Stimulated activated effector memory CD8-positive, alpha-beta T cell treated with anti-CD3 and anti-CD28 coated beads, Interleukin-12 subunit alpha, Interleukin-12 subunit beta, amount 100 ng/mL, for 72 hours (primary cell): ENCODE data around the gene RNPEPL1.

ENCODE experiments used
- ATAC-seq: fragments of 150-1000 bp; cut with Tn5 transposase; 2 replicates; pipeline ENCODE4 v1.10.0; 2021
- DNase-seq, 2 donors: peaks; one replicate each; pipeline ENCODE4 v3.0.0; 2021 to 2022; ENCODE audit warnings: low spot score in 2 of 2
- H3K27ac Mint-ChIP-seq: one replicate; pipeline ENCODE4 v1.8.0; 2022; ENCODE audit warnings: mild to moderate bottlenecking, mixed read lengths
- H3K36me3 Mint-ChIP-seq: one replicate; pipeline ENCODE4 v1.8.0; 2022; ENCODE audit warnings: mild to moderate bottlenecking, mixed read lengths
- H3K4me1 Mint-ChIP-seq: one replicate; pipeline ENCODE4 v1.8.0; 2022; ENCODE audit warnings: mixed read lengths
- H3K4me3 Mint-ChIP-seq: one replicate; pipeline ENCODE4 v1.8.0; 2022; ENCODE audit warnings: mild to moderate bottlenecking, mixed read lengths
- H3K9me3 Mint-ChIP-seq: one replicate; pipeline ENCODE4 v1.8.0; 2022; ENCODE audit warnings: mixed read lengths

RNPEPL1 gene

DNA sequence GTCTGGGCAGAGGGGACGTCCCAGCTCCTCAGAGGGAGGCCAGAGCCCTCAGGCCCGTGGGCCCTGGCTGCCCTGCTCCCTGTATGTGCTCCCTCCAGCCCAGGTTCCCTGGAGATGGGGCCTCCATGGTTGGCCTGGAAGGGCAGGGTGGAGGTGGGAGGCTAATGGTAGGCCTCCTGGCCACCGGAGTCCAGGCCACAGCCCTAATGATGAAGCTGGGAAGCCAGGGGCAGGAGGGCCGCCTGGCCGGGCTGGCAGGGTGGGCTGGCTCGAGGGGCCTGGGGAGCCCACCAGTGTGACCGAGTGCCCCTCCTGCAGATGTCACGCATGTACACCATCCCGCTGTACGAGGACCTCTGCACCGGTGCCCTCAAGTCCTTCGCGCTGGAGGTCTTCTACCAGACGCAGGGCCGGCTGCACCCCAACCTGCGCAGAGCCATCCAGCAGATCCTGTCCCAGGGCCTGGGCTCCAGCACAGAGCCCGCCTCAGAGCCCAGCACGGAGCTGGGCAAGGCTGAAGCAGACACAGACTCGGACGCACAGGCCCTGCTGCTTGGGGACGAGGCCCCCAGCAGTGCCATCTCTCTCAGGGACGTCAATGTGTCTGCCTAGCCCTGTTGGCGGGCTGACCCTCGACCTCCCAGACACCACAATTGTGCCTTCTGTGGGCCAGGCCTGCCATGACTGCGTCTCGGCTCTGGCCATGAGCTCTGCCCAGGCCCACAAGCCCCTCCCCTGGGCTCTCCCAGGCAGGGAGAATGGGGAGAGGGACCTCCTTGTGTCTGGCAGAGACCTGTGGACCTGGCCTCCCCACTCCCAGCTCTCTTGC, 9.2 kb downstream of the RNPEPL1 start:
- DNase-seq (no peak), ATAC-seq (no peak)
- peaks cover 15% of the 10 kb centered on the region for H3K36me3 Mint-ChIP-seq
- peak overlapping the region; percentile 88 for H3K27ac Mint-ChIP-seq
- H3K4me3 Mint-ChIP-seq, result no peak overlapping the region
- H3K4me1 Mint-ChIP-seq, result peaks cover 36% of the 10 kb centered on the region
- H3K9me3 Mint-ChIP-seq, result no peaks in the 10 kb centered on the region

DNA sequence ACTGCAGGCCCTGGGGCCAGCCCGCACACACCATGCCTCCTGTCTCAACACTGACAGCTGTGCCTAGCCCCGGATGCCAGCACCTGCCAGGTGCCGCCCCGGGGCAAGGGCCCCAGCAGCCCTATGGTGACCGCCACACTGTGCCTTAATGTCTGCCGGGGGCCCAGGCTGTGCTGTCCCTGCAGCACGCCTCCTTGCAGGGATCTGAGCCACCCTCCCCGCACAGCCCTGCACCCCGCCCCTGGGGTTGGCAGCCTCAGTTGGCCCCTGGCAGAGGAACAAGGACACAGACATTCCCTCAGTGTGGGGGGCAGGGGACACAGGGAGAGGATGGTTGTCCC, 9.8 kb downstream of the RNPEPL1 start:
- no peak for ATAC-seq

DNA sequence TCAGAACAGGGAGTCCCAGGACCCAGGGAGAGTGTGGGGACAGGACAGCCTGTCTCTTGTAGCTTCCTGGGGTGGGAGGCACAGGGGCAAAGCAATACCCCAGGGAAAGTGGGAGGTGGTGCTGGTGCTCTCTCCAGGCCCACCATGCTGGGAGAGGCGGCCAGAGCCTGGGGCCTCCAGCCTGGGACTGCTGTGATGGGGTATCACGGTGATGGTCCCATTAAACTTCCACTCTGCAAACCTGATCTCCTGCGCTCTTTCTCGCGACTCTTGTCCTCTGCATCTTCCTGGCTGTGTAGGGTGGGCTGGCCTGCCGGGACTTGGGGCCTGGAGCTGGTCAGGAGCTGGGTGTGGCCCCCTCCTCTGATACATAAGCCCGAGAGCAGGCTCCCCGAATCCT, 10.2 kb downstream of the RNPEPL1 start:
- peak overlapping the region; percentile 88 for H3K27ac Mint-ChIP-seq
- DNase-seq (no peak), ATAC-seq (no peak)
- no peak overlapping the region for H3K4me3 Mint-ChIP-seq
- H3K9me3 Mint-ChIP-seq, result no peaks in the 10 kb centered on the region
- H3K36me3 Mint-ChIP-seq, result peaks cover 15% of the 10 kb centered on the region
- H3K4me1 Mint-ChIP-seq, result peaks cover 41% of the 10 kb centered on the region

More for the DNA sequence above, 9.8 kb downstream of the RNPEPL1 start:
- H3K4me1 Mint-ChIP-seq, result peaks cover 41% of the 10 kb centered on the region
- no peak overlapping the region for H3K4me3 Mint-ChIP-seq
- H3K9me3 Mint-ChIP-seq, result no peaks in the 10 kb centered on the region
- no peak for DNase-seq
- H3K27ac Mint-ChIP-seq, result peak overlapping the region; percentile 88
- peaks cover 15% of the 10 kb centered on the region for H3K36me3 Mint-ChIP-seq

DNA sequence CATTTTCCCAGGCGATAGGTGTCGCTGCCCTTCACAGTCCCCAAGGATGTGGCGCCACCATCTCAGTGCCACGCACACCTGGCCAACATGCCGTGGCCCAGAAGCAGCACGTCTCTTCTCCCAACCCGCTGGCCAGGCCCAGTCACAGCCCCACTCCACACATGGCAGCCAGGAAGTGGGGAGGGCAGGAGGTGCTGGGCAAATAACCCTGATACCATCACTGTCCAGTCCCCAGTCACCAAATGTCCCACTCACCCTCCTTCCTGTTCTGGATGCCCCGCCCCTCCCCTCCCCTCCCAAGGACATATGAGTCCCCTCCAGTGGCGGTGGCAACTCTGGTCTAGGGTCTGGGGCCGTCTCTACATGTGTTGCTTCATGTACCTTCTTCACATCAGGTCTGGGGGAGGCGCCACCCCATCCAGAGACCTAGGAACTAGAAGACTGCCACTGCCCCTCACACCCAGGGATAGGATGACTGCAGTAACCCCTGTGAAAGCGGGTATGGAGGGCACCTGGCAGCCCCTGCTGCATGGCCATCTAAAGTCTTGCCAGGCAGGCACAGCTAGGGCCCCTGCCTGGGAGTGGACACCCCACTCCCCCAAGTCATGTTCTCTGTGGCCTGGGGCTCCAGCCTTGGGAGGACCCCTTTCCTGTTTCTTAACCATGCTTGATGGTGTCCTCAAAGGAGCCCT, 10.9 kb downstream of the RNPEPL1 start:
- H3K4me3 Mint-ChIP-seq, result peak overlapping the region; percentile 47
- peak overlapping the region; percentile 88 for H3K27ac Mint-ChIP-seq
- peaks cover 15% of the 10 kb centered on the region for H3K36me3 Mint-ChIP-seq
- no peaks in the 10 kb centered on the region for H3K9me3 Mint-ChIP-seq
- peaks cover 41% of the 10 kb centered on the region for H3K4me1 Mint-ChIP-seq
- ATAC-seq, result no peak
- peak in 1 of 2 donors; percentile 74 for DNase-seq

GRCh38 chr2:240579771-240580614, 11.7 kb downstream of the RNPEPL1 start:
- Mint-ChIP-seq H3K27ac (peak overlapping the region; percentile 88), H3K36me3 (peaks cover 8% of the 10 kb centered on the region), H3K4me3 (peak overlapping the region; percentile 47), H3K4me1 (peaks cover 49% of the 10 kb centered on the region), H3K9me3 (no peaks in the 10 kb centered on the region)
- DNase-seq, result peak; percentile 60 to 83
- peak; percentile 91 for ATAC-seq

DNA sequence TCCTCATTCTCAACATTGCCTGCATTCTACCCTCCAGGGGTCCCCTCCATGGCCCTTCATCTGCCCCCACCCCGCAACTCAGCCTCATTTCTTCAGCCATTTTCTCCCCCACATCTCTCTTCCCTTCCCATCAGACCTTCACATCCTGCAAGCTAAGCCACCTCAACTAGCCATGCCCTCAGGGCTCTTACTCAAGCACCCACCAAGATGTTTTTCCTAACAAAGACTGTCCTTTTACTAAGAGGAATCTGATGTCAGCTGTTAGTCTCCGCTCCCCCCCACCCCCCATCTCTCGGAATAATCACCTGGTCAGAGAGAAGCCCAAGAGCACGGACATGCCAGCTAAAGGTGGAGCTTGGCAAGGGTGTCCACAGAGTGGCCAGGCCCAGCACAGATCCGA, 13.5 kb downstream of the RNPEPL1 start:
- H3K36me3 Mint-ChIP-seq, result peaks cover 13% of the 10 kb centered on the region
- H3K27ac Mint-ChIP-seq, result no peak overlapping the region
- peaks cover 50% of the 10 kb centered on the region for H3K4me1 Mint-ChIP-seq
- ATAC-seq (no peak), DNase-seq (no peak)
- no peaks in the 10 kb centered on the region for H3K9me3 Mint-ChIP-seq
- no peak overlapping the region for H3K4me3 Mint-ChIP-seq

DNA sequence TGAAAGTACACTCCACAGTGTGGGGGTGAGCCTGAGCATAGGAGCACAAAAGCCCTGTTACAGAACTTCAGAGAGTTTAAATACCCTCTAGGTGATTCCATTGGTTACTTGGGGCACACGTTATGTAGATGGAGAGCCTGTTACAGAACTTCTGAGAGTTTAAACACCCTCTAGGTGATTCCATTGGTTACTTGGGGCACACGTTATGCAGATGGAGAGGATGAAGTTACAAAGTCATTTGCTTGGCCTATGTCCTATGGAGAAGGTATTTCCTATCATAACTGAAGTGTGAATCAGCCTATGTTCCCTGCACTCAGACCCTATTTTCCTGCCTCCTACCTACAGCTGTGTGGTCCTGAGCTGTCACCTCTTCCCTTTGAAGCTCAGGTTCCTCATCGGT, 14.5 kb downstream of the RNPEPL1 start:
- Mint-ChIP-seq H3K36me3 (peaks cover 18% of the 10 kb centered on the region), H3K27ac (no peak overlapping the region), H3K4me3 (no peak overlapping the region), H3K9me3 (no peaks in the 10 kb centered on the region), H3K4me1 (peaks cover 54% of the 10 kb centered on the region)
- DNase-seq (no peak), ATAC-seq (no peak)

DNA sequence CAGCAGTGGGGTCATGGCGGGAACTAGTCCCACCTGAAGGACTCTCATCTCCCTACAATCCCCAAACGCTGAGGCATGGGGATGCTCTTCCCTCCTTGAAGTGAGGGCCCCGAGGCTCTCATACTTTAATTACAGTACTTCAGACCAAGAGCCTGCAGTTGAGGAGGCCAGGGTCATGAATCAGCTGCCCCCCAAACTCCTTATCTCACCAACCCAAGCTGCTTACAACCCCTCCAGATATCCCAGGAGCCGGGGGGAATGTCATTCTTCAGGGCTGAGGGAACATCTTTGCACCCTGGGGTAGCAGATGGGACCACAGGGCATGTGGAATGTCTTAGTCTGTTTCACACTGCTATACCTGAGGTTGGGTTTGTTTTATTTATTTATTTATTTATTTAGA, 15.5 kb downstream of the RNPEPL1 start:
- peaks cover 54% of the 10 kb centered on the region for H3K4me1 Mint-ChIP-seq
- H3K36me3 Mint-ChIP-seq, result peaks cover 23% of the 10 kb centered on the region
- ATAC-seq, result no peak
- no peak overlapping the region for H3K27ac Mint-ChIP-seq
- H3K4me3 Mint-ChIP-seq, result no peak overlapping the region
- H3K9me3 Mint-ChIP-seq, result no peaks in the 10 kb centered on the region
- no peak for DNase-seq

DNA sequence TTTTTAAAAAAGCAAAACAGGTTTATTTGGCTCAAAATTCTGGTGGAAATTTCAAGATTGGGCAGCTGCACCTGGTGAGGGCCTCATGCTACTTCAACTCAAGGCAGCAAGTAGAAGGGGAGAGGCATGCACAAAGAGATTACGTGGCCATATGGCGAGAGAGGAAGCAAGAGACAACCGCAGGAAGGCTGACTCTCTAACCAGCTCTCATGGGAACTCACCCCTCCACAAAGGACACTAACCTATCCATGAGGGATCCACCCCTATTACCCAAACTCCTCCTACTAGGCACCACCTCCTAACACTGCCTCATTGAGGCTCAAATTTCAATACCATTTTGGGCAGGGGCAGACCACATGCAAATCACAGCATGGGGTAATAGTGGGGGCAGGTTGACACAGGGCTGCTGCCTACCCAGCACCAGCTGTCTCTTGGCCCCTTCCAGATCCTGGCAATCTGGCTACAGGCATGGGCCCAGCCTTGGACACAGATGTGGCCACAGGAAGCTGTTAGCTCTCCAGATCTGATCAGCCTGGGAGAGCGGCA, 16.3 kb downstream of the RNPEPL1 start:
- peak overlapping the region; percentile 96 for H3K4me3 Mint-ChIP-seq
- no peak overlapping the region for H3K27ac Mint-ChIP-seq
- H3K9me3 Mint-ChIP-seq, result no peaks in the 10 kb centered on the region
- peaks cover 30% of the 10 kb centered on the region for H3K36me3 Mint-ChIP-seq
- peaks cover 54% of the 10 kb centered on the region for H3K4me1 Mint-ChIP-seq
- ATAC-seq, result no peak
- DNase-seq, result no peak

- DNase-seq, result no peak
- no peak for ATAC-seq
- H3K4me1 Mint-ChIP-seq, result peaks cover 50% of the 10 kb centered on the region
Observed at GRCh38 chr2:240585101-240585500, 16.8 kb downstream of the RNPEPL1 start.

DNA sequence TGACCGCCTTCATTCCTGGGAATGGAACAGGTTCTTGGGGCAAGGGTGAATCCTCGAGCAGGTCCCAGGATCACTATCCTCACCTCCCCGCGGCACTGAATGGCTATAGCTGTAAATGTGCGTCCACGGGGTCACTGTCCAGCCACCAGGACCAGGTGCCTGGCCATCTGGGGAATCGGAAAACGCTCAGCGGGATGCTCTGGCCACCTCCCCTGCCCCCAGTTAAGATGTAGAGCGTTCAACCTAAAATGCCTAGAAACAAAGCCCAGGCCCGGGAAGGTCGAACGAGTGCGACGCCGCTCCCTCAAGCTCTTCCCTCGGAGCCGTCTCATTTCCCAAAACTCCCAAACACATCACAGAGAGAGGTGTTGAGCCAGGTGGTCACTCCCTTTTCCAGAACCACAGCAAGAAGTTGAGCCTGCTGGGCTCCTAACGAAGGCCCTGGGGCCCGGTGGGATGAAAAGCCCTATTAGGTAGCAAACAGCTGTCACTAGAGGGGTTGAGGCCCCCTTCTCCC, 17.5 kb downstream of the RNPEPL1 start:
- no peak for ATAC-seq
- Mint-ChIP-seq H3K27ac (peak overlapping the region; percentile 92), H3K4me1 (peaks cover 44% of the 10 kb centered on the region), H3K4me3 (peak overlapping the region; percentile 96), H3K36me3 (peaks cover 32% of the 10 kb centered on the region), H3K9me3 (no peaks in the 10 kb centered on the region)
- DNase-seq, result no peak

More at GRCh38 chr2:240585101-240585500, 16.8 kb downstream of the RNPEPL1 start:
- peak overlapping the region; percentile 96 for H3K4me3 Mint-ChIP-seq
- H3K9me3 Mint-ChIP-seq, result no peaks in the 10 kb centered on the region
- no peak overlapping the region for H3K27ac Mint-ChIP-seq
- peaks cover 30% of the 10 kb centered on the region for H3K36me3 Mint-ChIP-seq

- H3K4me3 Mint-ChIP-seq, result peak within 1 kb of the TSS; percentile 96
Observed at GRCh38 chr2:240586198-240586918, 18.1 kb downstream of the RNPEPL1 start, which contains the start of gene CAPN10. TSS of gene CAPN10 (plus strand) at chr2:240586734. CDS start at chr2:240586912, 178 bp downstream.

DNA sequence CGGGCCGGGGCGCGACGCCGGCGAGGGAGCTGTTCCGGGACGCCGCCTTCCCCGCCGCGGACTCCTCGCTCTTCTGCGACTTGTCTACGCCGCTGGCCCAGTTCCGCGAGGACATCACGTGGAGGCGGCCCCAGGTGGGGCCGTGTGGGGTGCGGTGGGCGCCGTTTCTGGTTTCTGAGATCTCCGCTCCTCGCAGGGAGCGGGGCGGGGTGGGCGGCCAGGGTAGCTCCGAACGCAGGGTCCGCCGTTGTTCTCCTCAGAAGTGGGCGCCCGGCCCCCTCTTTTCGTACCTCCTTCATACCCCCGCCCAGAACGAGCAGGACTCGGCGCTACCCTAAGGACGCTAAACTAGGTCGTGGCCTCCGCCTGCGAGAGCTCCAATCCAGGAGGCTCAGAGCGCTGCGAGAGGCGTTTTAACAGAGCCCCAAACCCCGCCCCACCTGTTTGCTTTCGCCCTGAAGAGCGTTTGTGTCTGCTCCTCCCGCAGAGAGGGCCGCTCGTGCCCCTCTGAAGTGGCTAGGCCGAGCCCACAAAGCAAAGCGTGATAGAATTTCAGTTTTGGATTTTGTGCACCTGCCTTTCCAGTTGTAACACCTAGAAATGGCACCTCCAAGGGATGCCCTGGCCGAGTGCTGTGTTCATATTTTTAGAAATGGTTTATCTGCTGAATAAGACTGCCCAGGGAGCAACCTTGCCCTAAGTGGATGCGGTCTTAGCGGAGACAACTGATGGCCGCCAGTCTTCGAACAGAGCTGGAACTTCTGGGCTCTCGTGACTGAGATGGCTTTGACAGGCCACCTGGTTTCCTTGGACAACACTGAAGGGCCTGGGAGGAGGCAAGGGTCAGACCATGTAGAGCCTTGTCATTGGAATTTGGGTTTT, 18.9 kb downstream of the RNPEPL1 start:
- peak in 1 of 2 donors; percentile 71 for DNase-seq
- Mint-ChIP-seq H3K4me3 (peak overlapping the region; percentile 96), H3K4me1 (peaks cover 47% of the 10 kb centered on the region)

More at GRCh38 chr2:240586198-240586918, 18.1 kb downstream of the RNPEPL1 start, which contains the start of gene CAPN10:
- peak; percentile 94 to 98 for DNase-seq
- peaks cover 32% of the 10 kb centered on the region for H3K36me3 Mint-ChIP-seq
- peaks cover 42% of the 10 kb centered on the region for H3K4me1 Mint-ChIP-seq
- H3K9me3 Mint-ChIP-seq, result no peaks in the 10 kb centered on the region
- ATAC-seq, result peak; percentile 93
- H3K27ac Mint-ChIP-seq, result peak within 1 kb of the TSS; percentile 92

More for the DNA sequence above, 18.9 kb downstream of the RNPEPL1 start:
- H3K9me3 Mint-ChIP-seq, result no peaks in the 10 kb centered on the region
- H3K36me3 Mint-ChIP-seq, result peaks cover 36% of the 10 kb centered on the region
- peak overlapping the region; percentile 84 for H3K27ac Mint-ChIP-seq
- peak; percentile 54 for ATAC-seq
